Tibial nerve (tissue), 3 donors: ENCODE measurements around the gene RIOK1.

Experiments
- CTCF ChIP-seq, 5 experiments: fragments of 200-600 bp in 3 of 5; fragments of 450-650 bp in 2 of 5; sonication (generic) in 3 of 5; IDR thresholded peaks; one replicate each; pipeline ENCODE4 v1.5.1; 2016 to 2019; ENCODE audit warnings: antibody characterized with exemption in 5 of 5, mild to moderate bottlenecking in 3 of 5, moderate library complexity in 2 of 5
- POLR2A ChIP-seq, 2 donors: fragments of 450-650 bp; IDR thresholded peaks; one replicate each; pipeline ENCODE4 v1.6.1; 2017; ENCODE audit warnings: antibody characterized with exemption in 2 of 2, mild to moderate bottlenecking in 2 of 2, moderate library complexity in 2 of 2

DNA sequence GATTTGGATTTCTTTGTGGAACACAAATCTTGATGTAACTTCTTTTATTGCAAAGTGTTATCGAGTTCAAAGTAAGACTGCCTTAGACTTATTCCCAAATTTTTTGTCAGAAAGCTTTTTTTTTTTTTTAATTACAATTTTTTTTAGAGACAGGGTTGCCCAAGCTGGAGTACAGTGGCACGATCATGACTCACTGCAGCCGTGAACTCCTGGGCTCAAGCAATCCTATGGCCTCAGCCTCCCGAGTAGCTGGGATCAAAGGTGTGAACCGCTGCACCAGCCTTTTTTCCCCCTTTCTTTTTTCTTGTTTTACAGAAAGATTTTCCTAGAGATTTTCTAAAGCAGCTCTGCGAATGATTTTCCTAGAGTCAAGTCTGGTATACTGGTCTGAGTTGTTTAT, 2.8 kb downstream of the RIOK1 start:
- TF ChIP-seq POLR2A (IDR thresholded peaks at IDR 0.05) (no peak), CTCF (IDR thresholded peaks at IDR 0.05) (no peak)
